Upper lobe of right lung (tissue), 1 donor: ENCODE data around the gene MTHFD1L. TPM values are rescaled to one million over a fixed set of nuclear protein-coding genes. Genes with fewer than 3 reads are reported as not detected.

ENCODE experiments used
- ATAC-seq: fragments of 200-7000 bp; cut with Tn5 transposase; one replicate; pipeline ENCODE4 v1.9.1; 2020; ENCODE audit warnings: mild to moderate bottlenecking, moderate library complexity
- DNase-seq: peaks from one replicate; pipeline ENCODE4 v3.0.0-alpha.2; 2020
- H3K27ac ChIP-seq: fragments of 200-600 bp; one replicate; pipeline ENCODE4 v1.8.0; 2022
- H3K27me3 ChIP-seq: fragments of 200-600 bp; one replicate; pipeline ENCODE4 v1.8.0; 2022; ENCODE audit warnings: mild to moderate bottlenecking
- H3K36me3 ChIP-seq: fragments of 200-600 bp; one replicate; pipeline ENCODE4 v1.8.0; 2022
- H3K4me1 ChIP-seq: fragments of 200-600 bp; one replicate; pipeline ENCODE4 v1.8.0; 2022
- H3K4me3 ChIP-seq: fragments of 200-600 bp; one replicate; pipeline ENCODE4 v1.8.0; 2022; ENCODE audit warnings: mild to moderate bottlenecking
- H3K9me3 ChIP-seq: fragments of 200-600 bp; one replicate; pipeline ENCODE4 v1.8.0; 2022
- CTCF ChIP-seq: fragments of 200-600 bp; IDR thresholded peaks from one replicate; pipeline ENCODE4 v1.8.0; 2022; ENCODE audit warnings: antibody characterized with exemption
- intact Hi-C: fragments of 100-400 bp; cut with DNase I; formaldehyde crosslinking; loops from one replicate; pipeline ENCODE4 v1.11.0; 2022
- total RNA-seq: library from RNA; stranded (reverse); fragmentation: NEBNext Ultra II Directional; extraction: Animal tissue kit (Norgen Biotek cat#: 25700); gene quantifications from one replicate; pipeline ENCODE4 v1.2.1, GENCODE V29; 2021
- donor health status: DM: no; HTN: yes; CAD: no; lungs with severe emphysema.

The MTHFD1L gene
- total RNA-seq, 1 donor from 2014 or later, result 27.9 TPM

- no peaks in the 10 kb centered on the region for H3K9me3 ChIP-seq
- H3K36me3 ChIP-seq, result no peaks in the 10 kb centered on the region
- no peak overlapping the region for H3K4me3 ChIP-seq
- H3K27ac ChIP-seq, result no peak overlapping the region
- no peaks in the 10 kb centered on the region for H3K27me3 ChIP-seq
- DNase-seq, result no peak
- no peak for TF ChIP-seq CTCF
- H3K4me1 ChIP-seq, result peaks cover 2% of the 10 kb centered on the region
- no peak for ATAC-seq
- intact Hi-C loops, result no loop called here
These were observed 284.3 kb downstream of the MTHFD1L start for GRCh38 chr6:151149793-151150192.
